22Rv1 (cell line): ENCODE data around the gene CDH2.

Experiments used
- CTCF ChIP-seq: fragments of 450-650 bp; IDR thresholded peaks from 2 replicates; pipeline ENCODE4 v1.5.1; 2017; ENCODE audit warnings: mild to moderate bottlenecking
- ZFX ChIP-seq: fragments of 450-650 bp; IDR thresholded peaks from 2 replicates; pipeline ENCODE4 v1.6.1; 2017; ENCODE audit warnings: antibody characterized with exemption, borderline replicate concordance

- TF ChIP-seq CTCF: no peak
- no peak for TF ChIP-seq ZFX
Measured at GRCh38 chr18:28164771-28165483, 12.0 kb downstream of the CDH2 start.
